Activated T-helper 1 cell treated with anti-CD3 and anti-CD28 coated beads, Interleukin-2, amount 50 U/mL, for 16 hours (primary cell): ENCODE measurements around the gene CTNNA3.

ENCODE experiments used
- DNase-seq, 2 donors: peaks; one replicate each; pipeline ENCODE4 v3.0.0-alpha.2; 2020; ENCODE audit warnings: low read depth in 1 of 2, low spot score in 1 of 2

CTNNA3 gene

GRCh38 chr10:66951896-66952295, 744.1 kb downstream of the CTNNA3 start:
- DNase-seq, result no peak

- no peak for DNase-seq
Measured at GRCh38 chr10:66943590-66943989, 752.4 kb downstream of the CTNNA3 start.

GRCh38 chr10:66942407-66942806, 753.6 kb downstream of the CTNNA3 start:
- DNase-seq, result no peak

- DNase-seq, result no peak
Measured at GRCh38 chr10:66941491-66941890, 754.5 kb downstream of the CTNNA3 start.

- no peak for DNase-seq
Measured at GRCh38 chr10:66940965-66941364, 755.0 kb downstream of the CTNNA3 start.

- DNase-seq, result no peak
Measured at GRCh38 chr10:66934711-66935110, 761.3 kb downstream of the CTNNA3 start.

GRCh38 chr10:66931949-66932343, 764.0 kb downstream of the CTNNA3 start:
- DNase-seq, result no peak

- DNase-seq, result no peak
Measured at GRCh38 chr10:66931340-66931948, 764.6 kb downstream of the CTNNA3 start.

GRCh38 chr10:66929375-66929774, 766.6 kb downstream of the CTNNA3 start:
- DNase-seq, result no peak

- no peak for DNase-seq
Measured at GRCh38 chr10:66928776-66929175, 767.2 kb downstream of the CTNNA3 start.

GRCh38 chr10:66927971-66928770, 767.8 kb downstream of the CTNNA3 start:
- no peak for DNase-seq

- no peak for DNase-seq
Measured at GRCh38 chr10:66927251-66927935, 768.6 kb downstream of the CTNNA3 start.

- DNase-seq, result no peak
Measured at GRCh38 chr10:66926841-66927240, 769.2 kb downstream of the CTNNA3 start.

GRCh38 chr10:66925896-66926715, 769.9 kb downstream of the CTNNA3 start, which contains the start of gene LRRTM3:
LRRTM3 (plus strand) TSS chr10:66926036.
- DNase-seq, result no peak

- DNase-seq, result no peak
Measured at GRCh38 chr10:66925373-66925772, 770.6 kb downstream of the CTNNA3 start.

- no peak for DNase-seq
Measured at GRCh38 chr10:66924674-66925345, 771.2 kb downstream of the CTNNA3 start.

GRCh38 chr10:66919248-66919647, 776.7 kb downstream of the CTNNA3 start:
- no peak for DNase-seq

GRCh38 chr10:66917104-66917503, 778.9 kb downstream of the CTNNA3 start:
- no peak for DNase-seq

GRCh38 chr10:66916030-66916429, 780.0 kb downstream of the CTNNA3 start:
- DNase-seq, result no peak

- DNase-seq, result no peak
Measured at GRCh38 chr10:66910671-66911070, 785.3 kb downstream of the CTNNA3 start.

GRCh38 chr10:66892871-66893270, 803.1 kb downstream of the CTNNA3 start:
- DNase-seq, result no peak
